Cardiac muscle cell (in vitro differentiated cells and primary cell): ENCODE data around the gene HOXD8. TPM values are rescaled to one million over a fixed set of nuclear protein-coding genes. Genes with fewer than 3 reads are reported as not detected.

Experiments used
- DNase-seq, 2 donors: peaks; one replicate each; pipeline versions ENCODE4 v3.0.0 to v3.0.0-alpha.2; 2010 to 2017; ENCODE audit warnings: low read depth in 1 of 2, low spot score in 1 of 2
- H3K27ac ChIP-seq: fragments of 200-600 bp; sonication (generic); 2 replicates; pipeline ENCODE4 v1.5.1; 2016
- H3K27me3 ChIP-seq: fragments of 200-600 bp; sonication (generic); 2 replicates; pipeline ENCODE4 v1.6.0; 2016; ENCODE audit warnings: control low read depth
- H3K36me3 ChIP-seq: fragments of 200-600 bp; sonication (generic); 2 replicates; pipeline ENCODE4 v1.5.1; 2016; ENCODE audit warnings: control low read depth
- H3K4me1 ChIP-seq: fragments of 200-600 bp; sonication (generic); 2 replicates; pipeline ENCODE4 v1.8.1; 2017; ENCODE audit warnings: low read depth, mild to moderate bottlenecking, mixed run types
- H3K4me3 ChIP-seq: fragments of 200-600 bp; sonication (generic); 2 replicates; pipeline ENCODE4 v1.5.1; 2016; ENCODE audit warnings: mild to moderate bottlenecking
- H3K9me3 ChIP-seq: fragments of 200-600 bp; sonication (generic); 2 replicates; pipeline ENCODE4 v1.5.1; 2017; ENCODE audit warnings: low read depth, mild to moderate bottlenecking, control low read depth
- polyA plus RNA-seq: library from polyadenylated mRNA; unstranded; fragments of >200 nt; fragmentation: Nextera tagmentation; extraction: Ambion mirVana; gene quantifications from 2 replicates; pipeline ENCODE4 v1.2.1, GENCODE V29; 2016
- total RNA-seq: library from RNA; depleted of rRNA; stranded (reverse); fragments of >200 nt; gene quantifications from 2 replicates; pipeline ENCODE4 v1.2.3, GENCODE V29; 2016
- TF ChIP-seq, protein P1 (sequence below): IDR thresholded peaks from 2 replicates; pipeline ENCODE4 v1.5.1; 2012; ENCODE audit warnings: low read depth, mild to moderate bottlenecking, low read length

Gene HOXD8
- total and polyA plus RNA-seq, 2 experiments from 2014 or later = not detected

DNA sequence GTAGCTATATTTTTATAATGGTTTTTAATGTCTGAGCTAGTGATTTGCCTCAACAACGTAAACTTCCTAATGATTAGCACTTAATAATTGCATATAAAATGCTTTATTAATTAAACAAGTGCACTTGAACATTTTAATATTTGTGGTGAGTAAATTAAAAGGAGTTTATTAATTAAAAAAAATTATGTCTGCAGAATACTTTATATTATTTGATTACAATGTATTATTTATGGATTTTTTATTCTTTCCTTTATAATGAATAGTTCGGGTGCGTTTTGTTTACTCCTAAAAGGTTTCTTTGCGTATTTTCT lies 2.3 kb downstream of the HOXD8 start:
- H3K9me3 ChIP-seq = no peaks in the 10 kb centered on the region
- H3K27ac ChIP-seq = no peak overlapping the region
- H3K4me3 ChIP-seq = no peak overlapping the region
- peaks cover 100% of the 10 kb centered on the region for H3K27me3 ChIP-seq
- no peaks in the 10 kb centered on the region for H3K36me3 ChIP-seq
- no peak for DNase-seq
- H3K4me1 ChIP-seq = no peaks in the 10 kb centered on the region
- TF ChIP-seq, protein P1, sequence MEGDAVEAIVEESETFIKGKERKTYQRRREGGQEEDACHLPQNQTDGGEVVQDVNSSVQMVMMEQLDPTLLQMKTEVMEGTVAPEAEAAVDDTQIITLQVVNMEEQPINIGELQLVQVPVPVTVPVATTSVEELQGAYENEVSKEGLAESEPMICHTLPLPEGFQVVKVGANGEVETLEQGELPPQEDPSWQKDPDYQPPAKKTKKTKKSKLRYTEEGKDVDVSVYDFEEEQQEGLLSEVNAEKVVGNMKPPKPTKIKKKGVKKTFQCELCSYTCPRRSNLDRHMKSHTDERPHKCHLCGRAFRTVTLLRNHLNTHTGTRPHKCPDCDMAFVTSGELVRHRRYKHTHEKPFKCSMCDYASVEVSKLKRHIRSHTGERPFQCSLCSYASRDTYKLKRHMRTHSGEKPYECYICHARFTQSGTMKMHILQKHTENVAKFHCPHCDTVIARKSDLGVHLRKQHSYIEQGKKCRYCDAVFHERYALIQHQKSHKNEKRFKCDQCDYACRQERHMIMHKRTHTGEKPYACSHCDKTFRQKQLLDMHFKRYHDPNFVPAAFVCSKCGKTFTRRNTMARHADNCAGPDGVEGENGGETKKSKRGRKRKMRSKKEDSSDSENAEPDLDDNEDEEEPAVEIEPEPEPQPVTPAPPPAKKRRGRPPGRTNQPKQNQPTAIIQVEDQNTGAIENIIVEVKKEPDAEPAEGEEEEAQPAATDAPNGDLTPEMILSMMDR = no peak

DNA sequence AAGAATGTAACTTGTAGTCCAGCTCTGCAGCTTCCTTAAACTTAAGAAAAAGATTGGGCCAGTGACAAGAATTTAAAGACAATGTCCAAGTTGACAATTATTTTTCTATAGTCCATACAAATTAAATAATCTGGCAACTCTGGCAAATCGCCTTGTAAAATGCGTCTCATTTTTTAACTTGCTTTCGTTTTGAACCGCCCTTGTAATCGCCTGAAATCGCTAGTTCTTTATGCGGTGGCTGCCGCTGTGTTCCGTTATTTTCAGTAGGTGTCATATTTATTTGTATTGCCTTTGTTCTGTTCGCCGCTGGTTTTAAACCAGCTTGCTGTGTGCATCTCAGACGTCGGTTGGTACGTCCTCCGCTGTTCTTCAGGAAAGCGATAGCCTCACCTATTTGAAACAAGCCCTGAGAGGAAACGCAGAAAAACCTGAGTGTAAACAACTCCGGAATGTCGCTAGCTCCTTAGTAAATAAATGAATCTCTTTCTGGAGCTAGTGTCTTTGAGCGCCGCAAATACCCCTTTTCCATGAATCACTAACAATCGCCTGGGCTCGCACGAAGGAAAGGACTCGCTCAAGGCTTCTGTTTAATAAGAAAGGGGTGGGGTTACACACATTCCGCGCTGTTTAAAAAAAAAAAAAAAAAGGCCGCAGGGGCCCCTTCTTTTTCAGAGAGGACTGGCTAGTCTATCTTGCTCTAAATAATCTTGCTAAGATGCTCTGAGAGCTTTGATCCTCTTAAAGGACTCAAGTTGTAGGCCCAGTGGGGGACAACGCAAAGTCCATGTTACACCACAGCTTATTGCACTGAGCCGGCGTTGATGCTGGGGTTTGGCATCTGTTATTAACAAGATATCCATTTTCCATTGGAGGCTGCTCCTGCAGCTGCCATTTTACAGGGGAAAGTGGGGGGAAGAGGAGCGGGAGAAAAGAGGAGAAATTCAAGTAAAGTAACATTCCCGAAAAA lies 3.0 kb downstream of the HOXD8 start:
- TF ChIP-seq, protein P1 = no peak
- no peaks in the 10 kb centered on the region for H3K36me3 ChIP-seq
- no peak for DNase-seq
- H3K27ac ChIP-seq = no peak overlapping the region
- no peak overlapping the region for H3K4me3 ChIP-seq
- H3K27me3 ChIP-seq = peaks cover 100% of the 10 kb centered on the region
- no peaks in the 10 kb centered on the region for H3K4me1 ChIP-seq
- no peaks in the 10 kb centered on the region for H3K9me3 ChIP-seq

DNA sequence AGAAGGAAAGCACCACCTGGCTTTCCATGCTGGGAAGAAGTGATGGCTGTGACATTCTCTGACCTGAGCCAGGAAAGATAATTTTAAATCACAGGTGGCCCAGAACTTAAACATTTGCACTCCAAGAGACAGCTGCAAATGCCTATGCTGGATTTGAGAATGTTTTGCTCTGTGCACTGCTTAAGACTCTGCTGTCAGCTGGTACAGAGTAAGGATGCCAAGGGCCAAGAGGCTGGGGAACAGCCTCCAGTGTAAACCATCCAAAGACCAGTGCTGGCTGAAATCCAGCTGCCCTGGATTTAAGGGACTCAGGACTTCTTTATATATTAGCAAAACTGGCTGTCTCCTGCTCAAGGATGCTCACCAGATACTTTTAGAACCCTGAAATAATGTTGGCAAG lies 3.9 kb downstream of the HOXD8 start:
- Histone ChIP-seq H3K4me1 (no peaks in the 10 kb centered on the region), H3K36me3 (no peaks in the 10 kb centered on the region), H3K9me3 (no peaks in the 10 kb centered on the region), H3K27me3 (peaks cover 100% of the 10 kb centered on the region), H3K27ac (no peak overlapping the region), H3K4me3 (no peak overlapping the region)
- no peak for DNase-seq
- TF ChIP-seq, protein P1 = no peak

DNA sequence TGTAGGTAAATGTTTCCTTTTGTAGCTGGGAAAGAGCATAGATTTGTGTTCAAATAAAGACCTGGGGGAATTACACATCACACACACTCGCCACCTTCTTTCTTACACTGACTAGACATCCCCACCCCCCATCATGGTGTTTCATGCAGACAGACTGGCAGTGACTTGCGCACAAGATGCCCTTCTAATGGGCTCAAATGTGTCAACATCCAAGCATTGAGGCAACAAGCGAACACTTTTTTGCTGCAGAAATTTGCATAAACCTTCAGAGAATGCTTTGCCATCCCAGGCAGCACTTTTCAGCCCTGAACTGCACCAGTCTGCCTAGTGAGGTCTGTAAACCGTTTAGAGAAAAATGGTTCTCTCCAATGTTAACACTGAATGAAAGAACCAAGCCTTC lies 4.5 kb downstream of the HOXD8 start:
- TF ChIP-seq, protein P1 = no peak
- H3K4me3 ChIP-seq = no peak overlapping the region
- no peaks in the 10 kb centered on the region for H3K36me3 ChIP-seq
- no peak for DNase-seq
- H3K27me3 ChIP-seq = peaks cover 100% of the 10 kb centered on the region
- H3K9me3 ChIP-seq = no peaks in the 10 kb centered on the region
- no peak overlapping the region for H3K27ac ChIP-seq
- no peaks in the 10 kb centered on the region for H3K4me1 ChIP-seq

DNA sequence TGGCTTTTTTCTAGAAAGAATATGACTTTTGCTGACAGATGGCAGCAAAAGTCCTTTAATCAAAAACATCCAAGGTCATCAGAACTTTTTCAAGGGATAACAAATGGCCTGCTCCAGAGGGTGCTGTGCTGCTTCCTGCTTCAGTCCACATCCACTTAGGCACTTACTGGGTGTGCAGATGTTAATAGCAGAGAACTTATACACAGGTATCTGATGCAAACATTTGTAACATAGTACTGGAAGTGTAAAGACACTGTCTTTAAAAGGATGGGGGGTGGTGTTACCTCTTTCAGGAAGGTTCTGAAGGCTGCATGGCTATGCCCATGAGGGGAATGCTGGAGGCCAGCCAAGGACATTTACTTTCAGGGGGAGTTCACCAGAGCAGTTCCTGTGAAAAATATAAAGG lies 5.5 kb downstream of the HOXD8 start:
- TF ChIP-seq, protein P1 = no peak
- H3K9me3 ChIP-seq = no peaks in the 10 kb centered on the region
- no peaks in the 10 kb centered on the region for H3K4me1 ChIP-seq
- no peaks in the 10 kb centered on the region for H3K36me3 ChIP-seq
- H3K4me3 ChIP-seq = no peak overlapping the region
- peaks cover 100% of the 10 kb centered on the region for H3K27me3 ChIP-seq
- H3K27ac ChIP-seq = no peak overlapping the region
- no peak for DNase-seq
